NCI-H345 (cell line): ENCODE data around the gene MYPN.
"Not testable (repeated sequence)": the region's sequence is repeated elsewhere in the genome, so short reads cannot be mapped to it uniquely, and the experiment has no call there.

ENCODE experiments used
- DNase-seq: peaks from one replicate; lab custom pipeline; 2025; lab: John Stamatoyannopoulos, UW

Gene MYPN

GRCh38 chr10:68172324-68172723, 63.0 kb downstream of the MYPN start:
- DNase-seq: no peak

DNA sequence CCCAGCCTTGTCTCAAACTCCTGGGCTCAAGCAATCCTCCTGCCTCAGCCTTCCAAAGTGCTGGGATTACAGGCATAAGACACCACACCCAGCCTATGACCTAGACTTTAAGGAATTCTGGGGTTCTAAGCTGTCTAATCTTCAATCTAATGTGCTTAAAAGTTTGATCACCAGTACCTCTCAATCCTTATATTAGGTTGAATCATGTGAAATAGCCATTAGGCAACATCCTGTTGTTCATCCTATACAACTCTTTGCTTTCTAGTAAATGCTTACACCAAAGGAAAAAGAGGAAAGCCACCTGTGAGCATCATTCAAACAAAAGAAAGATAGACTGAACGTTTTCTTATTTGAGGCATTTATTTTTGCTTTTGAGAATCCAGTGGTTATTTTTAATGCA, 66.7 kb downstream of the MYPN start:
- no peak for DNase-seq

DNA sequence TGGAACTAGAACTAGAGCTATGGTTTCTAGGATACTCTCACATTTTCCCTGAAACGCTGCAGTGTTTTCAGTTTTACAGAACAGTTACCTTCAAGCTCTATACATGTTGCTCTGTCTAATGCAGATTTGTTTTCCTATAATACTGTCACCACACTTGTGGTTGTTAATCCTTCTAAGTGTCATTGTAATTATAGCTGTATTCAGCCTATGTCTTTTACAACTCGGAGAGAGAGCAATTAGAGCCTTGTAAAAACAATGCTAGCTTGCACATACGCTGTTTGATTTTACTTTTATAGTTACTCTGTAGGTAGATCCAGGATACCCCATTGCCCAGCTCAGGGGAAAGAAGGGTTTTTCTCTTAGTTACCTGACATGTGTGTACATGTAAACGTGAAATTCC, 67.5 kb downstream of the MYPN start:
- no peak for DNase-seq

- no peak for DNase-seq
These were observed 69.3 kb downstream of the MYPN start for GRCh38 chr10:68178592-68178991.

DNA sequence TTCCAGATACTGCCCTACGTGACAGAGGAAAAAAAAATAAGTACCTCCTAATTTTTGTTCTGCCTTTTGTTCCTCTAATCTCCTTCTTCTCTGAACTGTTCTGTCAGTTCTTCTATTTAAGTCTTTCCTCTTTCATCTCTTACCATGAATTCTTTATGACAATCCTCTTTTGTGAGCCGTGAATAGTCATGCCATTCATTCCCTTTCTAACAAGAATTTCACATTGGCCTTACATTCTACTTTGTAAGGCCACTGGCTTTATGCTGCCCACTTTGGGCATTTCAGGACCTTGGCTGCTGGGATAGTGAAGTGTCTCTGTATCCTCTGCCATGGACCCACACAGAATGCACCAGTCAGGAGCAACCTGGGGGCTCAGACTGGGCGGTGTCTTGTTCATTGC, 69.7 kb downstream of the MYPN start:
- no peak for DNase-seq

GRCh38 chr10:68180490-68180889, 71.2 kb downstream of the MYPN start:
- DNase-seq: no peak

DNA sequence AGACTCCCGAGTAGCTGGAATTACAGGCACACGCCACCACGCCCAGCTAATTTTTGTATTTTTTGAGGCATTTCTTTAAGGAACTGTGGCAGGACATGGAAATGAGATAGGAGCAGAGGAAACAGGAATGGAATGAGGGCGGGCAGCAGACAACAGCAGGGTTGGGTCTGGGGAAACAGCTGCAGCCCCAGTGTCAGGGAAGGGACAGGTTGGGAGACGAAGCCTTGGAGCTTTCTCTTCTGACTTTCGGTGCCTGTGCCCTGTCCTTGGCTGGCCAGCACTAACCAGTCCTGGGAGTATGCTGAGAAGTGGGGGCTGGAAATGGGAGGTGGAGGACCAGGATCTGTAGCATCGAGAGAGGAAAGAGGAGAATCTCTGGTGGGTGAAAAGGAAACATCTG, 75.3 kb downstream of the MYPN start:
- DNase-seq: no peak

- DNase-seq: no peak
These were observed 75.8 kb downstream of the MYPN start for GRCh38 chr10:68185085-68185484.

DNA sequence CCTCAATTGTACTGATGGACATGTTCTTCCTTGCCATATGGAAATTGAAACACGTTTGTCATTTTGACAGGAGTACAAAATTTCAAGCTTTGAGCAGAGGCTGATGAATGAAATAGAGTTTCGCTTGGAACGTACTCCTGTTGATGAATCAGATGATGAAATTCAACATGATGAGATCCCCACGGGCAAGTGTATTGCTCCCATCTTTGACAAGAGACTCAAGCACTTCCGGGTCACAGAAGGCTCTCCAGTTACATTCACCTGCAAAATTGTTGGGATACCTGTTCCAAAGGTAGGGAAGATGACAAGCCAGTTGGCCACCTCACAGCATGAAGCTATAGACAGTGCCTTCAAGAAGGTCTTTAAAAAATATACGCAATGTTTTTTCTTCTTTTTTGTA, 79.5 kb downstream of the MYPN start:
- DNase-seq: no peak

- DNase-seq: no peak
These were observed 82.8 kb downstream of the MYPN start for GRCh38 chr10:68192113-68192512.

DNA sequence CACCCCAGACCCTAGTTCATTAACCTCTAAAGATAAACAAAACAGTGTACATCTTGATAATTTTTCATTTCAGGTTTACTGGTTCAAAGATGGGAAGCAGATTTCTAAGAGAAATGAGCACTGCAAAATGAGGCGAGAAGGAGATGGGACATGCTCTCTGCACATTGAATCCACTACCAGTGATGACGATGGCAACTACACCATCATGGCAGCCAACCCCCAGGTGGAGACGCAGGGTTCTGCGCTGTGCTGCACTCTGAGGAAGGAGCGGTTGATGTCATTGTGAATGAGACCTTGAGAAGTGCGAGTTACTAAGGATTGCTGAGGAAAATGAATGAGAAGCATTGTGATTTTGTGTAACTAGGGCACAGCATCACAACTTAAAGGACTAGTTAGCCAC, 85.0 kb downstream of the MYPN start:
- no peak for DNase-seq

GRCh38 chr10:68195776-68196175, 86.5 kb downstream of the MYPN start:
- not testable (repeated sequence) for DNase-seq

GRCh38 chr10:68196701-68197100, 87.4 kb downstream of the MYPN start:
- no peak for DNase-seq

DNA sequence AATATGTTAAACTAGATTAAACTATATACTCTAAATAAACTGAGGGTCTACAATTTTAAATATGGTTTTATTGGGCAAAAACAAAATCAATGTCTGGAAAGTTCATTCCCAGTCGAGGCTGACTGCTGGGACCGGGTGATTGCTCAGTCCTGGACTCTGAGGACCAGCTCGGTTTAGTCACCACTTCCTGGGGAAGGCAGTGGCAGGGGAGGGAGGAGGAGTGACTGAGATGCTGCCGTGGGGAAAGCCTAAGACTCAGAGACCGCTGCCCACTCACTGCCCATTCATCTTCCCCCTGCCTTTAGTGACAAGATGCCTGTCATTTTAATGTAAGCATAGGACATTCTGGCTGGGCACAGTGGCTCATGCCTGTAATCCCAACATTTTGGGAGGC, 93.7 kb downstream of the MYPN start:
- DNase-seq: no peak

DNA sequence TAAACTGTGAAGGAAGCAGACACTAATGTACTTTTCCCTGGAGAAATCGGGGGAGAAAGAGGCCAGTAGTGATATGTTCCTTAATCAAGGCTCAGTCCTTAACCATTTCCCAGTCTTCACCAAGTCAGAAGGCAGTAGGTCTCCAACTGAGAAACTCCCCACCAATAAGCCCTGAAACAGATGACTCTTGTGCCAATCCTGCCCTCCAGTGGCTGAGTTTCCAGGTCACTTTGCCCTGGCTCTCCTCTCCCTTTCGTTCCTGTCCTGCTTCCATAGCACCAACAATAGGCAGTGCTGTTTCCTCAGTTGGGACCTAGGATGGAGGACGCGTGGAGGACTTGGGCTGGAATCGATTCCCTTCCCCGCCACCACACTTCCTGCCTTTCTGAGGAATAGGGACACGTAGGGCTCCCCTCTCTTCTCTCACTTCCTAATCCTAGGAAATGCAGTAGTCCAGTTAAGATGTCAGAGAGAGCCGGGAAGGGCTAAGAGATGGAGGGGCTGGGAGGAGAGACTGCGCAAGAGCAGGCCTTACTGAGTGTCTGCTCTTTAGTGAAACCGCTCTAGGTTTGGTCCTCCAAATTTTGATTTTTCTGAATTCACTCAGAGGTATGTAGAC, 99.2 kb downstream of the MYPN start:
- DNase-seq: peak; percentile 17

DNA sequence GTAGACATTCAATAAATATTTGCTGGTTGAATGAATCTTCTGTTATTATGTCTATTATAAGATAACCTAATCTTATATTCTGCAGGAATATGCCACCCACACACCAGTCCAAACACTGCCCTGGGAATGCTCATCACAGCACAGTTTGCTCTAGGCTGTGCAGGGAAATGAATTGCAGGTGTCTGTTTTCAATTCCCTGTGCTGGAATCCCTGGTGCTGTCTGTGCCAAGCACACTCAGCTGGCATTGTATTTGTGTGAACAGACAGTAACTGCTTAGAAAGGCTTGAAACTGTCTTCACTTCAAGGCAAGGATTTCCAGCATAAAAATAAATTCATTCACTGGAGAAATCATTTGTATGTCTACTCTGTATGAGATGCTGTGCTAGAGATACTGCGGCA, 102.4 kb downstream of the MYPN start:
- DNase-seq: no peak

DNA sequence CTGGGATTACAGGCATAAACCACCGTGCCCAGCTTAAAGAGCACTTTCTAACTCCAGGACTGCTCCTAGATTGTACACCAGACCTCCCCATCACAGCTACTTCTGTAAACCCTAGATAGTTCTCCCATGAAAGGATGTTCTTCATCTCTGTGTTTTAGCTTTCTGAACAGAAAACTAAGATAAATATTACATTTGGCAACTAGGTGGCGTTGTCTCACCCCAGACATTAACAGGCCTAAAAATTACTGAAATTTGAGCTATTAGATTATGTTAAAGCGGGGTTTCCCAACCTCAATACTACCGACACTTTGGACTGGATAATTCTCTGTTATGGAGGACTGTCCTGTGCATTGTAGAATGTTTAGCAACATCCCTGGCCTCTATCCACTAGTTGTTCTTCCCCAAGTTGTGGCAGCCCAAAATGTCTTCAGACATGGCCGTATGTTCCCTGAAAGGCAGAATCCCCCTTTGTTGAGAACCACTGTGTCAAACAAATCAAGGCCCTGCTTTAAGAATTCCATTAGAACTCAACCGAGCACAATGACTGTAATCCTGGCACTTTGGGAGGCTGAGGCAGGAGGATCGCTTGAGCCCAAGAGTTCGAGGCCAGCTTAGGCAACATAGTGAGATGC, 103.5 kb downstream of the MYPN start:
- no peak for DNase-seq

- DNase-seq: no peak
These were observed 109.5 kb downstream of the MYPN start for GRCh38 chr10:68218786-68219185.

- no peak for DNase-seq
These were observed 111.9 kb downstream of the MYPN start for GRCh38 chr10:68221196-68221595.

- no peak for DNase-seq
These were observed 113.1 kb downstream of the MYPN start for GRCh38 chr10:68222391-68222790.

GRCh38 chr10:68223535-68224165, 114.4 kb downstream of the MYPN start:
- DNase-seq: no peak

- no peak for DNase-seq
These were observed 115.5 kb downstream of the MYPN start for GRCh38 chr10:68224810-68225209.

- DNase-seq: no peak
These were observed 121.0 kb downstream of the MYPN start for GRCh38 chr10:68230268-68230667.
